Ascending aorta (tissue), 2 donors: ENCODE measurements around the gene COMMD6. TPM values are rescaled to one million over a fixed set of nuclear protein-coding genes. Genes with fewer than 3 reads are reported as not detected.
A peak's percentile ranks its signal among the peaks of the same experiment; 100 is the strongest.

Experiments used
- DNase-seq, 2 donors: peaks; one replicate each; pipeline ENCODE4 v3.0.0-alpha.2; 2019; ENCODE audit warnings: low spot score in 2 of 2
- H3K27ac ChIP-seq, 2 donors: fragments of 200-600 bp; sonication (generic); one replicate each; pipeline ENCODE4 v1.5.1; 2016 to 2017; ENCODE audit warnings: mild to moderate bottlenecking in 1 of 2
- H3K27me3 ChIP-seq: fragments of 200-600 bp; sonication (generic); one replicate; pipeline ENCODE4 v1.5.1; 2017
- H3K36me3 ChIP-seq, 2 donors: fragments of 200-600 bp; sonication (generic); one replicate each; pipeline ENCODE4 v1.5.1; 2016
- H3K4me1 ChIP-seq, 2 donors: fragments of 200-600 bp; sonication (generic); one replicate each; pipeline ENCODE4 v1.5.1; 2016 to 2017; ENCODE audit warnings: mild to moderate bottlenecking in 1 of 2
- H3K4me3 ChIP-seq, 2 donors: fragments of 200-600 bp; sonication (generic); one replicate each; pipeline ENCODE4 v1.5.1; 2016 to 2017; ENCODE audit warnings: mild to moderate bottlenecking in 1 of 2
- H3K9me3 ChIP-seq, 2 donors: fragments of 200-600 bp; sonication (generic); one replicate each; pipeline ENCODE4 v1.5.1; 2016
- intact Hi-C: fragments of 100-400 bp; cut with DNase I; formaldehyde crosslinking; loops from one replicate; pipeline ENCODE4 v1.15.1; 2023
- total RNA-seq: library from RNA; depleted of rRNA; stranded (reverse); fragments of >200 nt; gene quantifications from one replicate; pipeline ENCODE4 v1.1.0, GENCODE V29; 2016
- TF ChIP-seq, protein P1 (sequence below), 3 experiments: fragments of 200-600 bp in 2 of 3; fragments of 450-650 bp in 1 of 3; sonication (generic) in 2 of 3; IDR thresholded peaks; one replicate each; pipeline ENCODE4 v1.5.1; 2016 to 2019; ENCODE audit warnings: antibody characterized with exemption in 3 of 3, mild to moderate bottlenecking in 1 of 3, moderate library complexity in 1 of 3

Gene COMMD6
- total RNA-seq, 1 donor from 2014 or later: 36.2 TPM

DNA sequence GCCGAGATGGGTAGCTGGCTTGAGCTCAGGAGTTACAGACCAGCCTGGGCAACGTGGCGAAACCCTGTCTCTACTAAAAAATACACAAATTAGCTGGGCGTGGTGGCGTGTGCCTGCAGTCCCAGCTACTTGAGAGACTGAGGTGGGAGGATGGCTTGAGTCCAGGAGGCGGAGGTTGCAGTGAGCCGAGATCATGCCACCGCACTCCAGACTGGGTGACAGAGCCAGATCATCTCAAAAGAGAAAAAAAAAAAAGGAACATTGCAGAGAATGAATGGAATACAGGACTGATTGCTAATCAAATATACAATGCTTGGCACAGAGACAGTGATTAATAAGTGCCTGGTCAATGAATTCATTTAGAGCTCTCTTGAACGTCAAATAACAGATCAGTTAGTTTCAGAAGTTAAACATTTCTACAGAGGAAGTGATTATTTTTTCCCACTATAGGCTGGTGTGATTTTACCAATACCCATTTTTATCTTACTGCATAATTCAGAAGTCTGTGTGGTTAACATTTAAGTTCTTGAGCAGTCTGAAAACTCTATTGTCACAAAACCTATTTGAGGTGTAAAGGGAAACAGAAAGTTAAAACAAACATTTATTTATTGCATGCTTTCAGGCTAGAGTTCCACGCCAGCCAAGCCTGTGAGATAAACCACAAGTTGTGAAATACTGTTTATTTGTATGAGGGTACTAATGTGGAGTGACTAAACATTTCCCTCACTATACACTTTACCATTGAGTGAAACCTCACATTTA is 48.0 kb downstream of the COMMD6 start:
- H3K36me3 ChIP-seq: no peaks in the 10 kb centered on the region
- no peaks in the 10 kb centered on the region for H3K27me3 ChIP-seq
- TF ChIP-seq, protein P1, sequence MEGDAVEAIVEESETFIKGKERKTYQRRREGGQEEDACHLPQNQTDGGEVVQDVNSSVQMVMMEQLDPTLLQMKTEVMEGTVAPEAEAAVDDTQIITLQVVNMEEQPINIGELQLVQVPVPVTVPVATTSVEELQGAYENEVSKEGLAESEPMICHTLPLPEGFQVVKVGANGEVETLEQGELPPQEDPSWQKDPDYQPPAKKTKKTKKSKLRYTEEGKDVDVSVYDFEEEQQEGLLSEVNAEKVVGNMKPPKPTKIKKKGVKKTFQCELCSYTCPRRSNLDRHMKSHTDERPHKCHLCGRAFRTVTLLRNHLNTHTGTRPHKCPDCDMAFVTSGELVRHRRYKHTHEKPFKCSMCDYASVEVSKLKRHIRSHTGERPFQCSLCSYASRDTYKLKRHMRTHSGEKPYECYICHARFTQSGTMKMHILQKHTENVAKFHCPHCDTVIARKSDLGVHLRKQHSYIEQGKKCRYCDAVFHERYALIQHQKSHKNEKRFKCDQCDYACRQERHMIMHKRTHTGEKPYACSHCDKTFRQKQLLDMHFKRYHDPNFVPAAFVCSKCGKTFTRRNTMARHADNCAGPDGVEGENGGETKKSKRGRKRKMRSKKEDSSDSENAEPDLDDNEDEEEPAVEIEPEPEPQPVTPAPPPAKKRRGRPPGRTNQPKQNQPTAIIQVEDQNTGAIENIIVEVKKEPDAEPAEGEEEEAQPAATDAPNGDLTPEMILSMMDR (IDR thresholded peaks at IDR 0.05): no peak
- no peak overlapping the region for H3K4me3 ChIP-seq
- H3K4me1 ChIP-seq: no peaks in the 10 kb centered on the region
- intact Hi-C loops: no loop called here
- H3K27ac ChIP-seq: no peak overlapping the region
- no peak for DNase-seq
- no peaks in the 10 kb centered on the region for H3K9me3 ChIP-seq

DNA sequence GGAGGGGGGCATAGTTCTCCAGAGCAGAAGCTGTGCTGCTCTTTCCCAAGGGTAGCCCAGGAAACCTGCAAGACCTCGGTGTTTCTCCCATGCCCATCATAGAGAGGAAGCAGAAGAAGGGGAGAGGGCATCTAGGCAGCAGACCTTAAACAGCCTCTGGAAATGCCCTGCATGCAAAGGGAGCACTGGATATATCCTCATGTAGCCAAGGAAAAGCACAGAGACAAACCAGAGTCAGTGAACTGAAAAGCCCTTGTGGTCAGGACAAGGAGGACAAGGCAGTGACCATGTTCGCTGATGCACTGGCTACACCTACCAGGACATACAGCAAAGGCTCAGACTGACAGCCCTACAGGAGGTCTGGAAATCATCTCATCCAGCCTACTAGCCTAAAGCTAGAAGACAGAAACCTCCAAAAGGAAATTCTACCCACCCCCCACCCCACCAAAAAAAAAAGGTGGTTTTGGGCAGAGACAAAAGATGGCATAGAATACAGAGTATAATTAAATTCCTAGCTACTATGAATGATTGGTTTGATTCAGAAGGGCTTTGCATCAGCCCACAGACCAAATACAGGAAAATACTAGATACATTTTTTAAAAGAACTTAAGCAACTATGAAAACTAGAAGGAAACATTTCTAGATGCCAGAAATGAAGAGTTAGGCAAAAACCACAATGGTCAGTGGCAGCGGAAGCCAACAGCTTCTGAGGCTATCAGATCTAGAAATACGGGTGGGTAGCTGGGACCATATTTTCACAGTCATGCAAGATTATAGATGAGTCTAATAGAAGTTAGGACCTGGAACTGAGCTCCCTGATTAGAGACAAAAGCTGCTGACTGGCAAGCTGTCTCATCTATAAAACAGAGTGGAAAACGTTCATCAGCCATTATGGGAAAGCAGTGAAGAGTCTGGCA is 51.2 kb downstream of the COMMD6 start:
- Histone ChIP-seq H3K9me3 (no peaks in the 10 kb centered on the region), H3K36me3 (no peaks in the 10 kb centered on the region), H3K4me1 (no peaks in the 10 kb centered on the region), H3K27ac (no peak overlapping the region), H3K27me3 (no peaks in the 10 kb centered on the region), H3K4me3 (no peak overlapping the region)
- DNase-seq: no peak
- TF ChIP-seq, protein P1 (IDR thresholded peaks at IDR 0.05): no peak
- intact Hi-C loops: no loop called here

DNA sequence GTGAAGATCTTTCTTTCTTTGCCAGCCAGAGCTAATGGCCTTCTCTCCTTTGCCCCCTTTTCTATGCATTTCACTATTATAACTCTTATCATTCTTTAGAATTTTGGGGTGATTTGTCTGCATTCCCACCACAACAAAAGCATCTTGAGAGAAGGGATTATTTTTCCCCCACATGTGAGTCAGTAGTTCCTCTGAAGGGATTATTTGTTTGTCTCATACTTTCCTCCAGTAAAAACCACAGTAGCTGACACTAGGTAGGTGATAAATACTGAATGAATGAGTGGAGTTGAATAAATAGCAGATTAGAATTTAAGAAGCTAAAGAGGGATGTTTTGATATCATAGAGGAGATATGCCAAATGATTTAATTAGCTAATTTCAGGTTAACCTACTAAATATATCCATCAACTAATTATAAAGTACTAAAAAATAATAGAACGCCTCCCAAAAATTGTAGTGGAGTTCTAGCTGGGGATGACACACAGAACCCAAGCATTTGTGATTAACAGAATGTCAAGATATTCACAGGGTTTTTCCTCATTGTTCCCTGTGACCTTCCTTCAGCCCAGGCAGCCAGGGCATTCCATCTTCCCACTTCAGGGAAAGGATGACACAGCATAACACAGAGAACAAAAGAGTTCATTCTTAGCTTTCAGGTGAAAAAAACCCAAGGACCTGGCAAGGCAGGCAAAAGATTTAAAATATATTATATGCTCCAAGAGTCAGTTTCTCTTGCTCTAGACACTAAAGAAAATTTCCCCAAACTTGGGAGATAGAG is 52.2 kb downstream of the COMMD6 start:
- Histone ChIP-seq H3K36me3 (no peaks in the 10 kb centered on the region), H3K27ac (no peak overlapping the region), H3K4me3 (no peak overlapping the region), H3K9me3 (no peaks in the 10 kb centered on the region), H3K27me3 (no peaks in the 10 kb centered on the region), H3K4me1 (no peaks in the 10 kb centered on the region)
- intact Hi-C loops: no loop called here
- DNase-seq: no peak
- TF ChIP-seq, protein P1 (IDR thresholded peaks at IDR 0.05): no peak

DNA sequence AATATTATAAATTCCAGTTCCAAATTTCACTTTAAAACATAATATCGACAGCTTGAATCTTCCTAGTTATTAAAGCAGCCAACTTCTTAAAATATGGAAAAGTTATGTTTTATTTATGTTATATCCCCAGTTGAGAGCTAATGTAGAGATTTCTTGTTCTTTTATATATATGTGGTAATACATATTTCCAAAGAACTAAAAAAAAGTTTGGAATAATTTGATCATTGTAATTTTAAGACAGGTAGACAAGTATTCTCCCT is 54.9 kb downstream of the COMMD6 start:
- H3K27me3 ChIP-seq: no peaks in the 10 kb centered on the region
- no peaks in the 10 kb centered on the region for H3K4me1 ChIP-seq
- TF ChIP-seq, protein P1 (IDR thresholded peaks at IDR 0.05): no peak
- H3K27ac ChIP-seq: peak overlapping the region; percentile 56 to 62
- H3K4me3 ChIP-seq: peak overlapping the region; percentile 91 to 95
- H3K9me3 ChIP-seq: no peaks in the 10 kb centered on the region
- no peaks in the 10 kb centered on the region for H3K36me3 ChIP-seq
- intact Hi-C loops: loop anchor here (1.0 to 2.0 kb wide), 3 partner anchors 56 to 110 kb away; partner anchors contain the start of gene UCHL3
- no peak for DNase-seq

DNA sequence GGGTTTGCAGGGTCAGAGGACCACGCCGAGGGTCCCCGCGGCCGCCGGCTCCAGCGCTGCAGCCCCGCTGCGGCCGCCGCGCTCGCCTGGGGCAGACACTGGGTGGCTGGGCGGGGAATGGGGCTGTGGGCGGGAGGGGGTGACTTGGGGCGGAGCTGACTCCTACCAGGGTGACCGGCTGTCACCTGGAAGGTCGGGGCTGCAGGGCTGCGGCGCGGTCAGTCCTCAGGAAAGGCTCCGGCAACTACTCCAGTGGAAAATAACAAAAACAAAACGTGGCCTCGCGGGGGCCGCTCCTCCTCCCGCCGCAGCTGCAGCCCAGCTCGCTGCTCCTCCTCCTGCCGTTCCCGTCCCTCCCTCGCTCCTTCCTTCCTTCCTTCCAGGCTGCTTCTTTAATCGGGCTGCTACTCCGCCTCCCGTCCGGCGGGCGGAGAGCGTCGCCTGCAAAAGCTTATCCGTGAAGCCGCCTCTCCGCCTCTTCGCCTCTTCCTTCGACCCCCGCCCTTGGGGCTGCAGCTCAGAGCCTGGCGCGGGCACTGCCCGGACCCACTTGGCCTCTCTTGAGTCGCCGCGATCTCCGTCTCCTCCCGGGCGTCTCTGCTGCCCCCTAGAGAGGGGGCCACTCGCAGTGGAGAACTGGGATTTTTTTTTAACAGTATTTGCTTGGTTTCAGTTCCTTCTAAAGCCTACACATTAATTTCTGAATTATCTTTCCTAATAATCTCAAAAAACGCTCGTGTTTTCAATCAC is 55.4 kb downstream of the COMMD6 start, which contains the start of gene TBC1D4:
Gene TBC1D4 (minus strand): TSS at position 100 of the 750 bp plus-strand sequence. CDS start 402 bp downstream, outside the sequence.
- H3K4me3 ChIP-seq: peak within 1 kb of the TSS; percentile 91 to 95
- H3K9me3 ChIP-seq: no peaks in the 10 kb centered on the region
- peak; percentile 28 to 92 for DNase-seq
- TF ChIP-seq, protein P1 (IDR thresholded peaks at IDR 0.05): peak; percentile 59 to 90 (median 81)
- no peaks in the 10 kb centered on the region for H3K27me3 ChIP-seq
- no peaks in the 10 kb centered on the region for H3K4me1 ChIP-seq
- intact Hi-C loops: loop anchor here (1.0 to 2.0 kb wide), 3 partner anchors 57 to 110 kb away; partner anchors contain the start of gene UCHL3
- no peaks in the 10 kb centered on the region for H3K36me3 ChIP-seq
- H3K27ac ChIP-seq: peak within 1 kb of the TSS; percentile 56 to 62
